Activated CD4-positive, alpha-beta T cell treated with anti-CD3 and anti-CD28 coated beads, Interleukin-2, Interleukin-4, amounts not matched to agents 100 ng/mL and 50 ng/mL, durations not matched to agents 16 hours and 8 hours (primary cell): ENCODE results near the gene CDK10.
"Not testable (repeated sequence)": the region's sequence is repeated elsewhere in the genome, so short reads cannot be mapped to it uniquely, and the experiment has no call there.

ENCODE experiments used
- DNase-seq: peaks from one replicate; pipeline ENCODE4 v3.0.0-alpha.2; 2020; ENCODE audit warnings: low spot score

CDK10 gene

DNA sequence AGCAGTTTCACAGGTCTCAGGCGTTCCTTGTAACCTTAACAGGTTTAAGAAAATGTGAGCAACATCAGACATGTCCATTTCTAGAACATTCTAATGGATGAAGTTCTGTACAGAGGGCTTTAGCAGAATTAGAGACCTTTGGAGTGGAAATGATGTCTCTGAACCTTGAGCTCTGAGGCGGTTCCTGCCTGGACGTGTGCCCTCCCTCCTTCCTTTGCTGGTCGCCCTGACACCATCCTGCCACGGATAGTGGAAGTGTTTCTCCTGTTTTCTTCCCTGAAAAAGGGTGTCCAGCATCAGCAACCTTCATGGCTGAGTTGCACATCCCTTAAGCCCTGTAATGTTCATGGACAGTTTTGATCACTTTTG is 17.7 kb upstream of the CDK10 start:
- DNase-seq, result no peak

- DNase-seq, result no peak
Measured at GRCh38 chr16:89669755-89670154, 16.7 kb upstream of the CDK10 start.

DNA sequence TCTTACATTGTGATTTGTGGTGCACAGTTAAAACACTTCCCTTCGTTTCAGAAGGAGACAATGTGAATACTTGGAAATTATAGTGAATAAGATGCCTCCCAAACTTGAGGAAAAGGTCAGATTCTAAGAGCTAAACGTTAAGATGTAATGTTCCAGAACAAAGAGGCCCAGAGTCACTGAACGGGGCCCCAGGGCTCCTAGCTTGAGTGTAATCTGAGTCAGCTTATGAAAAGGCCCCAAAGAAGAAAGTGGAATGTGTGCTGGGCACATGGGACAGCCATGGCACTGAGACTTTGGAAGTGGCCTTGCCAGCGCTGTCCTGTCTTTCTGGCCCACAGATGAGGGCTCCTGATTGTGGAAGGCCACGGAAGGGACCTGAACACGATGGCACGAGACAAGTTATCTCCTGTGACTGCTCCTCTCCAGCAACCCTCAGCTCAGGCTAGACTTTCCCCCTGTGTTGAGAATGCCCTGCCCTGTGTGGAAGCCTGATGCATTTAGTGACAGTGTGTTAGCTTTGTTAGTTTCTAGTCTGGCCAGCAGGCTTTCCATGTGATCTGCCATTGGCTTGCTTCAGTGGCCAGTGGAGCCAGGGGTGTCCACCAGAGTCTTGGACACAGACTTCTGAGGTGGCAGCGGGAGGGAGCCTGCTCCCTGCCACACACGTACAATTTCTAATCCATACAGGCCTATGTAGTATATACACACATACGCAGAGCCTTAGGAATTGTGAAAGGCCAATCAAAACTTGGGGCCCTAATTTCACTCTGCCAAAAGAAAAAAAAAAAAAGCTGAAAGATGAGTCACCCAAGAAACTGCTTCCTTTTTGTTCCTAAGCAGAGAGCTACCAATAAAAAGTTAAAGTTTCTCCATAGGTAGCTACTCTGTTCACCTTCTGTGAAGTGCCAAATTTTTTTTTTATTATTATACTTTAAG is 15.7 kb upstream of the CDK10 start:
- DNase-seq, result no peak

DNA sequence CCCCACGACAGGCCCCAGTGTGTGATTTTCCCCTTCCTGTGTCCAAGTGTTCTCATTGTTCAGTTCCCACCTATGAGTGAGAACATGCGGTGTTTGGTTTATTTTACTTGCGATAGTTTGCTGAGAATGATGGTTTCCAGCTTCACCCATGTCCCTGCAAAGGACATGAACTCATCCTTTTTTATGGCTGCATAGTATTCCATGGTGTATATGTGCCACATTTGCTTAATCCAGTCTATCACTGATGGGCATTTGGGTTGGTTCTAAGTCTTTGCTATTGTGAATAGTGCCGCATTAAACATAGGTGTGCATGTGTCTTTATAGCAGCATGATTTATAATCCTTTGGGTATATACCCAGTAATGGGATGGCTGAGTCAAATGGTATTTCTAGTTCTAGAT is 14.9 kb upstream of the CDK10 start:
- DNase-seq, result not testable (repeated sequence)

DNA sequence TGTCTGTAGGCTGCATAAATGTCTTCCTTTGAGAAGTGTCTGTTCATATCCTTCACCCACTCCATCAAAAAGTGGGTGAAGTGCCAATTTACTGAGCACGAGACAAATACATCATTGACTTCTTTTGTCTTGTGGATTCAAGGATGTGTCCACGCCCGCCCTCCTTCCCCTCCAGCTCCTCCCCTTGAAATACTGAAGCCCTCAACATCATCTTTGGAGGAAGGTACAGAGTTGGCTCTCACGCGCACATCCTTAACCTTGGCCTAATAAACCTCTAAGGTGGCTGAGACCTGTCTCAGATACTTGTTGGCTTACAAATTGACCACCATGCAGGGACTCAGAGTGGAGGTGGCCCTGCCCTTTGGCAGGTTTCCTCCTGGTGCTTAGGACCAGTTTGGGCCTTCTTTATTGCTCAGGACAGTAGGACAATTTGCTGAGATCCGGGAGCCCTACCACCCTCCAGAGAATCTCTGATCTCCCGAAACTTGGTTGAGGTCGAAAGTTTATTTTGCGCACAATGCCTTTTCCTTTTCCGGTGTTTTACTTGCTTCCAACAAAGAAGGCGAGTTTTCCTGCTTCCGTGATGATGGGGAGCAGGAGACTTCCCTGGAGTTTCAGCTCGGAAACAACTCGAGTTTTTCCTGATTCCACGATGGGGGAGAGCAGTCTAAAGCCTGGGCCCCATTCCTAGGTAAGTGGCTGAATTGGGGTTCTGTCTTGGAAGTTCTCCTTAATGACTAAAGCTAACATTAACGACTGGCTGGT is 14.1 kb upstream of the CDK10 start:
- no peak for DNase-seq

- no peak for DNase-seq
Measured at GRCh38 chr16:89678258-89678657, 8.2 kb upstream of the CDK10 start.

DNA sequence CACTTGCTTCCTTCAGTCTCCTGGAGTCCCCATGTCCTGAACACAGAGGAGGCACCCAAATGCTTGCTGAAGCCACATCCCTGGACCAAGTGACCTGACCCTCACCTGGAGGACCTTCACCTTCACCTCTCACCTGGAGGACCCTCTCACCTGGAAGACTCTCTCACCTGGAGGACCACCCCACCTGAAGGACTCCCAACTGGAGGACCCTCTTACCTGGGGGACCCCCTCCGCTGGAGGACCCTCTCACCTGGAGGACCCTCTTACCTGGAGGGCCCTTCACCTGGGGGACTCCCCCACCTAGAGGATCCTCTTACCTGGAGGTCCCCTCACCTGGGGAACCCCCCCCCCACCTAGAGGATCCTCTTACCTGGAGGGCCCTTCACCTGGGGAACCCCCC is 573 bp upstream of the CDK10 start:
- DNase-seq, result no peak

DNA sequence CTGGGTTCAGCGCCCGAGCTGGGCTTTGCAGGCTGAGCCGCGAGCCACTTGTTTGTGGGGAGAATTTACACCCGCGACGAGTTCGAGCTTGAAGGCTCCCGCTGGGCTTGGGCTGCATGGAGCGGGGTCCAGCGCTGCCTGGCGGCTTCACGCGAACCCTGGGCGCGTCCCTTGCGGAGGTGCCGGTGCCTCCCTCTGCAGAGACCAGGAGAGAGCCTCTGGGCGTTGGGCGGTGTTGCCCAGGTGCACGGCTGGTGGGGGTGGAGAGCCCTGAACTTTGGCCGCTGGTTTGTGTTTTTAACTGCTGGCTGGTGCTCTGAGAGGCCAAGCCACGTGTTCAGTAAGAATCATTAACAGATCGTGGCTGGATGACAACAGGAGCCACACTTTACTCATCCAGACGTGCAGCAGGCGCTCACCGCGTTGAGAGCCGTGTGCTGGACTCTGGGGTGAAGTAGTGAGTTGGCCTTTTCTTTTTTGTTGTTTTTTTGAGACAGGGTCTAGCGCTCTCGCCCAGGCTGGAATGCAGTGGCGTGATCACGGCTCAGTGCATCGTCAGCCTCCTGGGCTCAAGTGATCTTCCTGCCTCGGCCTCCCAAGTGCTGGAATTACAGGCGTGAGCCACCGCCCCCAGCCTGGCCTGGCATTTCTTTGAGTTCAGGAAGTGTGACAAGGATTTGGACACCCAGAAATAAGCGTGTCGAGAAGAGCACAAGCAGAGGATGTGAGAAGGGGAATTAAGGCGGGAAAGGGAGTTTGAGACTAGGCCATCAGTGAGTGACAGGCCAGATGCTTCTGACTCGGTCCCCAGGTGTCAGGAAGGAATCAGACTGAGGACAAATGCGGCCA is 827 bp downstream of the CDK10 start:
- no peak for DNase-seq

DNA sequence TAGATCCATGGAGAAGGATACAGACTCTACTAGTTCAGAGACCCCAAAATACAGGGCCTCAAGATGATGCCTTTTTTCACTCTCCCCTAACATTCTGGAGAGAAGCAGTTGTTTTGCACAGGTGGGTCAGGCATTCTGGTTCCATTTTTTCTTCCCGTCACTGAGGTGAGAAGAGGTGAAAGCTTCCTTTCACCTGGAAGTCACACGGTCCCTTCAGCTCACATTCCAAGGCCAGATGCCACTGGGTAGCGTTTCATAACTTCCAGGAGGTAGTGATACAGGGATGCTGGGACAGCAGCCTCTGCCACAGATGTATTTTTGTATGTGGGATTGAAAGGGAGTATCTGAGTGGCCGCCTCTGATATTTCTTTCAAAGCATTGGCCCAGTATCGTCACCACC is 1.9 kb downstream of the CDK10 start:
- no peak for DNase-seq

- DNase-seq, result no peak
Measured at GRCh38 chr16:89689142-89689541, 2.7 kb downstream of the CDK10 start.

GRCh38 chr16:89689621-89690020 is 3.1 kb downstream of the CDK10 start:
- DNase-seq, result not testable (repeated sequence)

DNA sequence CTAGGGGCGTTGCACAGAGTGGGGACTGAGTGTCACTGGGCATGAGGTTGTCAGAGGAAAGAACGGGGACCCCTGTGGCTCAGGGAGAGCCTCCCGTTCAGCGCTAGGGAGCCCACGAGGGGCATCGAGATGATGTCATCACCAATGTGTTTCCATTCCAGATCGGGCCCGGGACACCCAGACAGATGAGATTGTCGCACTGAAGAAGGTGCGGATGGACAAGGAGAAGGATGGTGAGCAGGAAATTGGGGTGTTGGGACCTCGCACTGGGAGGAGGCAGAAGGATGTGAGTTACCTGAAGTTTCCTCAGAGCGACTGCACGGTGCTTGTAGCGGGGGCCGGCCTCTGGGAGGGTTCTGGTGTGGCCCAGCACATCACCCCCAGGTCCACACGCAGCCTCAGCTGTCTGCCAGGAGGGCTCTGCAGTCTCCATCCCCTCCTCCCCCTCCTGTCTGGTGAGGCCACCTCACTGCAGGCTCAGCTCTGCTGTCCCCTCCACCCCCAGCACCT is 4.0 kb downstream of the CDK10 start:
- DNase-seq, result no peak

- DNase-seq, result no peak
Measured at GRCh38 chr16:89691231-89691985, 4.9 kb downstream of the CDK10 start.

DNA sequence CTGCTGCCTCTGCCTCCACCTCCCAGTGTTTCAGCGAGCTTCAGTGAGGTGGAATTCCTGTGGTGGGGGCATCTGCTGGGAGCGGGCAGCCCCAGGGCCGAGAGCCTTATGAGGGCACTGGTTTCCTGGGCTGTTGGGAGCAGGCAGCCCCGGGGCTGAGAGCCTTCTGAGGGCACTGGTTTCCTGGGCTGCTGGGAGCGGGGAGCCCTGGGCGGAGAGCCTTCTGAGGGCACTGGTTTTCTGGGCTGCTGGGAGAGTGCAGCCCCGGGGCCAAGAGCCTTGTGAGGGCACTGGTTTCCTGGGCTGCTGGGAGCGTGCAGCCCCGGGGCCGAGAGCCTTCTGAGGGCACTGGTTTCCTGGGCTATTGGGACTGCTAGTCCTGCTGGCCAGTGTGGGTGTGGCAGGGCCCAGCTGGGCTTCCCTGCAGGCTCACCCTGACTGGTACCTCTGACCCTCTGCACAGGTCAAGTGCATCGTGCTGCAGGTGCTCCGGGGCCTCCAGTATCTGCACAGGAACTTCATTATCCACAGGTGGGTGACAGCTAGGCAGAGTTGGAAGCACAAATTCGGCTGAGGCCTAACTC is 5.6 kb downstream of the CDK10 start:
- no peak for DNase-seq

DNA sequence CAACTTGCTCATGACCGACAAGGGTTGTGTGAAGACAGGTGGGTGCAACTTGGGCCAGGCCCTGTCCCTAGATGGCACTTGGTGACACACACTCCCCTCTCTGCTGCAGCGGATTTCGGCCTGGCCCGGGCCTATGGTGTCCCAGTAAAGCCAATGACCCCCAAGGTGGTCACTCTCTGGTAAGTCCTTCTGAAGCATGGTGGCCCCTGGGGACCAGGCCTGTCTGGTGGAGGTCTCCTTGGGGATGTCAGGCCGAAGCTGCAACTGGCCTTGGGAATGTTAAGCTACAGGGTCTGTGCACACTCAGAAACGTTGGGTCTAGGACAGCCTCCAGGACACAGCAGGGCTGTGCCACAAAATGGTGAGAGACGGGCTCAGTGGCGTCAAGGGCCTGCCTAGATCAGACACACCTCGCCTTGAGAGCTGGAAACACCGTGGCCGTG is 6.8 kb downstream of the CDK10 start:
- no peak for DNase-seq

GRCh38 chr16:89693931-89694783 is 7.7 kb downstream of the CDK10 start:
- no peak for DNase-seq

DNA sequence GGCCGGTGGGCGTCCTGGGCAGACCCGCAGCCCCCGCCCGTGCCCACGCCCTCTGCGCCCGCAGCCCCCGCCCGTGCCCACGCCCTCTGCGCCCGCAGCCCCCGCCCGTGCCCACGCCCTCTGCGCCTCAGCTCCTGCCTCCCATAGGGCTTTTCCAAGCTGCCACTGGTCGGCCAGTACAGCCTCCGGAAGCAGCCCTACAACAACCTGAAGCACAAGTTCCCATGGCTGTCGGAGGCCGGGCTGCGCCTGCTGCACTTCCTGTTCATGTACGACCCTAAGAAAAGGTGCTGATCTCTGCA is 8.2 kb downstream of the CDK10 start:
- DNase-seq, result not testable (repeated sequence)

DNA sequence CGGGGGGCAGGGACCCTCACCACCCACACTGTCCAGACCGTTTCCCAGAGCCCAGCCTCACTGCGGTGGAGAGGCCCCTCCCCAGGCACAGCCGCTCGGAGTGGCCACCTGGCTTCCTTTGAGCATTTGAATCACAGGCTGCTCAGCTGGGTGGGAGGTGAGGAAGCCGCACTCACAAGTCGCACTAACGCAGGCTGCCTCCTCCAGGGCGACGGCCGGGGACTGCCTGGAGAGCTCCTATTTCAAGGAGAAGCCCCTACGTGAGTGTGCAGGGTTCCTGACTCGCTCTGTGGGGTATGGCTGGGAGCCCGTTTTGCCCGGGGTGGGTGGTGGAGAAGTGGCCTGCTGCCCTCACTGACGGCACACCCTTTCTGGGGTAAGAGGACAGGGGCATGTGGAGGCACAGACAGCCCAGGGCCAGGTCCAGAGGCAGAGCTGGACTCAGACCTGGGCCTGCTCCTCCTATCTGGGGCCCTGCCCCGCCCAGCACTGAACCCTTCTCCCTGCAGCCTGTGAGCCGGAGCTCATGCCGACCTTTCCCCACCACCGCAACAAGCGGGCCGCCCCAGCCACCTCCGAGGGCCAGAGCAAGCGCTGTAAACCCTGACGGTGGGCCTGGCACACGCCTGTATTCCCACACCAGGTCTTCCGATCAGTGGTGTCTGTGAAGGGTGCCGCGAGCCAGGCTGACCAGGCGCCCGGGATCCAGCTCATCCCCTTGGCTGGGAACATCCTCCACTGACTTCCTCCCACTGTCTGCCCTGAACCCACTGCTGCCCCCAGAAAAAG is 8.8 kb downstream of the CDK10 start:
- DNase-seq, result no peak
